Liver (tissue), 3 donors: ENCODE data around the gene LIFR.

ENCODE experiments used
- EGR1 ChIP-seq, 2 donors: IDR thresholded peaks; 2 replicates each; pipeline ENCODE4 v1.6.1; 2016 to 2018; ENCODE audit warnings: antibody characterized with exemption in 2 of 2, low read depth in 2 of 2
- GABPA ChIP-seq, 2 donors: IDR thresholded peaks in 1 of 2; conservative IDR thresholded peaks in 1 of 2; 2 replicates each; pipeline ENCODE4 v1.6.1; 2016; ENCODE audit warnings: antibody characterized with exemption in 2 of 2, mild to moderate bottlenecking in 1 of 2, moderate library complexity in 1 of 2
- JUND ChIP-seq, 2 donors: IDR thresholded peaks; 2 replicates each; pipeline ENCODE4 v1.6.1; 2016; ENCODE audit warnings: antibody characterized with exemption in 2 of 2
- NR2F2 ChIP-seq: IDR thresholded peaks from 2 replicates; pipeline ENCODE4 v1.6.1; 2016; ENCODE audit warnings: antibody characterized with exemption
- RAD21 ChIP-seq, 2 donors: IDR thresholded peaks; 2 replicates each; pipeline ENCODE4 v1.6.1; 2016; ENCODE audit warnings: antibody characterized with exemption in 2 of 2, mild to moderate bottlenecking in 2 of 2
- RXRA ChIP-seq, 2 donors: IDR thresholded peaks; 2 replicates each; pipeline ENCODE4 v1.6.1; 2017 to 2018; ENCODE audit warnings: antibody characterized with exemption in 2 of 2, mild to moderate bottlenecking in 1 of 2
- SP1 ChIP-seq: IDR thresholded peaks from 2 replicates; pipeline ENCODE4 v1.6.1; 2018; ENCODE audit warnings: antibody characterized with exemption, mild to moderate bottlenecking
- TAF1 ChIP-seq: conservative IDR thresholded peaks from 2 replicates; pipeline ENCODE4 v1.6.1; 2016; ENCODE audit warnings: antibody characterized with exemption, mild to moderate bottlenecking
- YY1 ChIP-seq: IDR thresholded peaks from 2 replicates; pipeline ENCODE4 v1.6.1; 2016; ENCODE audit warnings: antibody characterized with exemption, mild to moderate bottlenecking
- TF ChIP-seq, protein P1 (sequence below): fragments of 150-350 bp; IDR thresholded peaks from 2 replicates; pipeline ENCODE4 v1.5.1; 2017; ENCODE audit warnings: improper control_type of control experiment, low read depth, low read length; ENCODE audit not compliant: missing input control
- TF ChIP-seq, protein P2 (sequence below): IDR thresholded peaks from 2 replicates; pipeline ENCODE4 v1.6.1; 2016; ENCODE audit warnings: antibody characterized with exemption
- TF ChIP-seq, protein P3 (sequence below): IDR thresholded peaks from 2 replicates; pipeline ENCODE4 v1.6.1; 2016; ENCODE audit warnings: antibody characterized with exemption
- TF ChIP-seq, protein P4 (sequence below): IDR thresholded peaks from 2 replicates; pipeline ENCODE4 v1.6.1; 2016; ENCODE audit warnings: antibody characterized with exemption, mild to moderate bottlenecking
- TF ChIP-seq, protein P5 (sequence below): IDR thresholded peaks from 2 replicates; pipeline ENCODE4 v1.6.1; 2016; ENCODE audit warnings: antibody characterized with exemption
- donor health status: healthy.
- donor health status: healthy.

DNA sequence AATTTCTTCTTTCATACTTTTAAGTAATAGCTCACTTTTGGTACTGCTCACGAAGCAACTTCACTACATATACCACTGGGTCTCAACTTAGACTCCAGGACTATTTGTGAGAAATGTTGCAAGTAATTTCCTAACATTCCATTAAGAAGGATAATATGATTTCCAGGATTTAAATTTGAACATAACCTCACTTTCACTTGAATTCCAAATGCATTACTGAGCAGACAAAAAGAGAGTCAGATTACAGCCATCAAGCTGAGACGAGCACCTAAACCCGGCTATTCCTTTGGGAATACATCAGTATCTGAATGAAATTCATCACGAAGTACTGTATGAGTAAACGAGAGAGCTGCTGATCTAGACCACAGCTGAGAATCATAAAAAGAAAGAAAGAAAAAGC is 47.3 kb downstream of the LIFR start:
- TF ChIP-seq, protein P1, sequence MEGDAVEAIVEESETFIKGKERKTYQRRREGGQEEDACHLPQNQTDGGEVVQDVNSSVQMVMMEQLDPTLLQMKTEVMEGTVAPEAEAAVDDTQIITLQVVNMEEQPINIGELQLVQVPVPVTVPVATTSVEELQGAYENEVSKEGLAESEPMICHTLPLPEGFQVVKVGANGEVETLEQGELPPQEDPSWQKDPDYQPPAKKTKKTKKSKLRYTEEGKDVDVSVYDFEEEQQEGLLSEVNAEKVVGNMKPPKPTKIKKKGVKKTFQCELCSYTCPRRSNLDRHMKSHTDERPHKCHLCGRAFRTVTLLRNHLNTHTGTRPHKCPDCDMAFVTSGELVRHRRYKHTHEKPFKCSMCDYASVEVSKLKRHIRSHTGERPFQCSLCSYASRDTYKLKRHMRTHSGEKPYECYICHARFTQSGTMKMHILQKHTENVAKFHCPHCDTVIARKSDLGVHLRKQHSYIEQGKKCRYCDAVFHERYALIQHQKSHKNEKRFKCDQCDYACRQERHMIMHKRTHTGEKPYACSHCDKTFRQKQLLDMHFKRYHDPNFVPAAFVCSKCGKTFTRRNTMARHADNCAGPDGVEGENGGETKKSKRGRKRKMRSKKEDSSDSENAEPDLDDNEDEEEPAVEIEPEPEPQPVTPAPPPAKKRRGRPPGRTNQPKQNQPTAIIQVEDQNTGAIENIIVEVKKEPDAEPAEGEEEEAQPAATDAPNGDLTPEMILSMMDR, result no peak
- no peak for TF ChIP-seq RXRA (IDR thresholded peaks at IDR 0.05)
- TF ChIP-seq, protein P2, sequence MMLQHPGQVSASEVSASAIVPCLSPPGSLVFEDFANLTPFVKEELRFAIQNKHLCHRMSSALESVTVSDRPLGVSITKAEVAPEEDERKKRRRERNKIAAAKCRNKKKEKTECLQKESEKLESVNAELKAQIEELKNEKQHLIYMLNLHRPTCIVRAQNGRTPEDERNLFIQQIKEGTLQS, result no peak
- no peak for TF ChIP-seq NR2F2
- TF ChIP-seq GABPA (IDR thresholded peaks at IDR 0.05 in 1 of 2, conservative IDR thresholded peaks at IDR 0.05 in 1 of 2), result no peak
- TF ChIP-seq, protein P3, sequence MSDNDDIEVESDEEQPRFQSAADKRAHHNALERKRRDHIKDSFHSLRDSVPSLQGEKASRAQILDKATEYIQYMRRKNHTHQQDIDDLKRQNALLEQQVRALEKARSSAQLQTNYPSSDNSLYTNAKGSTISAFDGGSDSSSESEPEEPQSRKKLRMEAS, result no peak
- TF ChIP-seq, protein P4, sequence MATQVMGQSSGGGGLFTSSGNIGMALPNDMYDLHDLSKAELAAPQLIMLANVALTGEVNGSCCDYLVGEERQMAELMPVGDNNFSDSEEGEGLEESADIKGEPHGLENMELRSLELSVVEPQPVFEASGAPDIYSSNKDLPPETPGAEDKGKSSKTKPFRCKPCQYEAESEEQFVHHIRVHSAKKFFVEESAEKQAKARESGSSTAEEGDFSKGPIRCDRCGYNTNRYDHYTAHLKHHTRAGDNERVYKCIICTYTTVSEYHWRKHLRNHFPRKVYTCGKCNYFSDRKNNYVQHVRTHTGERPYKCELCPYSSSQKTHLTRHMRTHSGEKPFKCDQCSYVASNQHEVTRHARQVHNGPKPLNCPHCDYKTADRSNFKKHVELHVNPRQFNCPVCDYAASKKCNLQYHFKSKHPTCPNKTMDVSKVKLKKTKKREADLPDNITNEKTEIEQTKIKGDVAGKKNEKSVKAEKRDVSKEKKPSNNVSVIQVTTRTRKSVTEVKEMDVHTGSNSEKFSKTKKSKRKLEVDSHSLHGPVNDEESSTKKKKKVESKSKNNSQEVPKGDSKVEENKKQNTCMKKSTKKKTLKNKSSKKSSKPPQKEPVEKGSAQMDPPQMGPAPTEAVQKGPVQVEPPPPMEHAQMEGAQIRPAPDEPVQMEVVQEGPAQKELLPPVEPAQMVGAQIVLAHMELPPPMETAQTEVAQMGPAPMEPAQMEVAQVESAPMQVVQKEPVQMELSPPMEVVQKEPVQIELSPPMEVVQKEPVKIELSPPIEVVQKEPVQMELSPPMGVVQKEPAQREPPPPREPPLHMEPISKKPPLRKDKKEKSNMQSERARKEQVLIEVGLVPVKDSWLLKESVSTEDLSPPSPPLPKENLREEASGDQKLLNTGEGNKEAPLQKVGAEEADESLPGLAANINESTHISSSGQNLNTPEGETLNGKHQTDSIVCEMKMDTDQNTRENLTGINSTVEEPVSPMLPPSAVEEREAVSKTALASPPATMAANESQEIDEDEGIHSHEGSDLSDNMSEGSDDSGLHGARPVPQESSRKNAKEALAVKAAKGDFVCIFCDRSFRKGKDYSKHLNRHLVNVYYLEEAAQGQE, result no peak
- TF ChIP-seq EGR1 (IDR thresholded peaks at IDR 0.05; ENCODE audit: low read depth in 2 of 2), result no peak
- TF ChIP-seq YY1, result no peak
- TF ChIP-seq RAD21 (IDR thresholded peaks at IDR 0.05), result no peak
- no peak for TF ChIP-seq TAF1
- no peak for TF ChIP-seq SP1
- TF ChIP-seq, protein P5, sequence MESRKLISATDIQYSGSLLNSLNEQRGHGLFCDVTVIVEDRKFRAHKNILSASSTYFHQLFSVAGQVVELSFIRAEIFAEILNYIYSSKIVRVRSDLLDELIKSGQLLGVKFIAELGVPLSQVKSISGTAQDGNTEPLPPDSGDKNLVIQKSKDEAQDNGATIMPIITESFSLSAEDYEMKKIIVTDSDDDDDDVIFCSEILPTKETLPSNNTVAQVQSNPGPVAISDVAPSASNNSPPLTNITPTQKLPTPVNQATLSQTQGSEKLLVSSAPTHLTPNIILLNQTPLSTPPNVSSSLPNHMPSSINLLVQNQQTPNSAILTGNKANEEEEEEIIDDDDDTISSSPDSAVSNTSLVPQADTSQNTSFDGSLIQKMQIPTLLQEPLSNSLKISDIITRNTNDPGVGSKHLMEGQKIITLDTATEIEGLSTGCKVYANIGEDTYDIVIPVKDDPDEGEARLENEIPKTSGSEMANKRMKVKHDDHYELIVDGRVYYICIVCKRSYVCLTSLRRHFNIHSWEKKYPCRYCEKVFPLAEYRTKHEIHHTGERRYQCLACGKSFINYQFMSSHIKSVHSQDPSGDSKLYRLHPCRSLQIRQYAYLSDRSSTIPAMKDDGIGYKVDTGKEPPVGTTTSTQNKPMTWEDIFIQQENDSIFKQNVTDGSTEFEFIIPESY, result no peak
- TF ChIP-seq JUND (IDR thresholded peaks at IDR 0.05), result no peak
